Measurements from ENCODE around the gene TRIM54. TPM values are rescaled to one million over a fixed set of nuclear protein-coding genes. Genes with fewer than 3 reads are reported as not detected.

Gene TRIM54
- polyA plus RNA-seq, 1 donor from 2014 or later = not detected

DNA sequence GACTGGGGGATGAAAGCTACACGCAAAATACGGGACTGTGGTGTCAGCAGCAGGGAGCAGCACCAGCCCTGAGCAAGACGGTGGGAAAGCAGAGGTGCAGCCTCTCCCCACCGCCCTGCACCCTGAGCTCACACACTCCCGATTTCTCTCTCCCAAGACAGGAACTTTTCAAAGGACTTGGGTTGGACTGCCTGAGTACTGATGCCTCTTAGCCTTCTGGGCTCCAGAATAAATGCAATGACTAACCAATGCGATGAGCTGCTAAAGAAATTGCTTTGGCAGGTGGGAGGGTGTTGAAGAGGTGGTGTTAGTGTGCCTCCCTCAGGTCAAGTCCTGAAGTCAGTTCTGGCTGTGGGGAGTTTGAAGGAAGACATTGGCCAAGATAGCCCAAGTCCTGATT, 9.6 kb downstream of the TRIM54 start:
- H2AFZ ChIP-seq (ENCODE audit: low read depth, low read length) = no peak overlapping the region
- H3K9me3 ChIP-seq (ENCODE audit: low read length) = no peaks in the 10 kb centered on the region
- H3K36me3 ChIP-seq (ENCODE audit: insufficient read depth, low read length) = no peaks in the 10 kb centered on the region
- H3K9me2 ChIP-seq (ENCODE audit: insufficient read depth, low read length) = no peaks in the 10 kb centered on the region
- H3K79me2 ChIP-seq (replicated peaks; ENCODE audit: insufficient read depth, low read length) = no peaks in the 10 kb centered on the region
- H3K27me3 ChIP-seq (ENCODE audit: insufficient read depth, low read depth, low read length) = peaks cover 5% of the 10 kb centered on the region
- no peak overlapping the region for H3K4me3 ChIP-seq (ENCODE audit: low read length)
- TF ChIP-seq, protein P1, sequence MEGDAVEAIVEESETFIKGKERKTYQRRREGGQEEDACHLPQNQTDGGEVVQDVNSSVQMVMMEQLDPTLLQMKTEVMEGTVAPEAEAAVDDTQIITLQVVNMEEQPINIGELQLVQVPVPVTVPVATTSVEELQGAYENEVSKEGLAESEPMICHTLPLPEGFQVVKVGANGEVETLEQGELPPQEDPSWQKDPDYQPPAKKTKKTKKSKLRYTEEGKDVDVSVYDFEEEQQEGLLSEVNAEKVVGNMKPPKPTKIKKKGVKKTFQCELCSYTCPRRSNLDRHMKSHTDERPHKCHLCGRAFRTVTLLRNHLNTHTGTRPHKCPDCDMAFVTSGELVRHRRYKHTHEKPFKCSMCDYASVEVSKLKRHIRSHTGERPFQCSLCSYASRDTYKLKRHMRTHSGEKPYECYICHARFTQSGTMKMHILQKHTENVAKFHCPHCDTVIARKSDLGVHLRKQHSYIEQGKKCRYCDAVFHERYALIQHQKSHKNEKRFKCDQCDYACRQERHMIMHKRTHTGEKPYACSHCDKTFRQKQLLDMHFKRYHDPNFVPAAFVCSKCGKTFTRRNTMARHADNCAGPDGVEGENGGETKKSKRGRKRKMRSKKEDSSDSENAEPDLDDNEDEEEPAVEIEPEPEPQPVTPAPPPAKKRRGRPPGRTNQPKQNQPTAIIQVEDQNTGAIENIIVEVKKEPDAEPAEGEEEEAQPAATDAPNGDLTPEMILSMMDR (IDR thresholded peaks at IDR 0.05; ENCODE audit: poor library complexity, severe bottlenecking) = no peak
- TF ChIP-seq SMC3 (conservative IDR thresholded peaks at IDR 0.05; ENCODE audit: poor library complexity) (no peak), MXI1 (conservative IDR thresholded peaks at IDR 0.05; ENCODE audit: poor library complexity, severe bottlenecking) (no peak), EP300 (conservative IDR thresholded peaks at IDR 0.05; ENCODE audit: poor library complexity, severe bottlenecking) (no peak), TAF1 (IDR thresholded peaks at IDR 0.05; ENCODE audit: low read depth) (no peak), POLR2AphosphoS5 (IDR thresholded peaks at IDR 0.05) (no peak)
- TF ChIP-seq, protein P2, sequence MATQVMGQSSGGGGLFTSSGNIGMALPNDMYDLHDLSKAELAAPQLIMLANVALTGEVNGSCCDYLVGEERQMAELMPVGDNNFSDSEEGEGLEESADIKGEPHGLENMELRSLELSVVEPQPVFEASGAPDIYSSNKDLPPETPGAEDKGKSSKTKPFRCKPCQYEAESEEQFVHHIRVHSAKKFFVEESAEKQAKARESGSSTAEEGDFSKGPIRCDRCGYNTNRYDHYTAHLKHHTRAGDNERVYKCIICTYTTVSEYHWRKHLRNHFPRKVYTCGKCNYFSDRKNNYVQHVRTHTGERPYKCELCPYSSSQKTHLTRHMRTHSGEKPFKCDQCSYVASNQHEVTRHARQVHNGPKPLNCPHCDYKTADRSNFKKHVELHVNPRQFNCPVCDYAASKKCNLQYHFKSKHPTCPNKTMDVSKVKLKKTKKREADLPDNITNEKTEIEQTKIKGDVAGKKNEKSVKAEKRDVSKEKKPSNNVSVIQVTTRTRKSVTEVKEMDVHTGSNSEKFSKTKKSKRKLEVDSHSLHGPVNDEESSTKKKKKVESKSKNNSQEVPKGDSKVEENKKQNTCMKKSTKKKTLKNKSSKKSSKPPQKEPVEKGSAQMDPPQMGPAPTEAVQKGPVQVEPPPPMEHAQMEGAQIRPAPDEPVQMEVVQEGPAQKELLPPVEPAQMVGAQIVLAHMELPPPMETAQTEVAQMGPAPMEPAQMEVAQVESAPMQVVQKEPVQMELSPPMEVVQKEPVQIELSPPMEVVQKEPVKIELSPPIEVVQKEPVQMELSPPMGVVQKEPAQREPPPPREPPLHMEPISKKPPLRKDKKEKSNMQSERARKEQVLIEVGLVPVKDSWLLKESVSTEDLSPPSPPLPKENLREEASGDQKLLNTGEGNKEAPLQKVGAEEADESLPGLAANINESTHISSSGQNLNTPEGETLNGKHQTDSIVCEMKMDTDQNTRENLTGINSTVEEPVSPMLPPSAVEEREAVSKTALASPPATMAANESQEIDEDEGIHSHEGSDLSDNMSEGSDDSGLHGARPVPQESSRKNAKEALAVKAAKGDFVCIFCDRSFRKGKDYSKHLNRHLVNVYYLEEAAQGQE (IDR thresholded peaks at IDR 0.05; ENCODE audit: borderline replicate concordance) = no peak
- H3K9ac ChIP-seq (ENCODE audit: low read length) = no peak overlapping the region
- no peaks in the 10 kb centered on the region for H3F3A ChIP-seq (ENCODE audit: insufficient read depth, low read length, poor library complexity, severe bottlenecking)
- H3K4me2 ChIP-seq (ENCODE audit: low read length) = no peak overlapping the region
- no peak overlapping the region for H3K27ac ChIP-seq (ENCODE audit: low read length)
- H4K20me1 ChIP-seq (ENCODE audit: insufficient read depth) = no peaks in the 10 kb centered on the region

DNA sequence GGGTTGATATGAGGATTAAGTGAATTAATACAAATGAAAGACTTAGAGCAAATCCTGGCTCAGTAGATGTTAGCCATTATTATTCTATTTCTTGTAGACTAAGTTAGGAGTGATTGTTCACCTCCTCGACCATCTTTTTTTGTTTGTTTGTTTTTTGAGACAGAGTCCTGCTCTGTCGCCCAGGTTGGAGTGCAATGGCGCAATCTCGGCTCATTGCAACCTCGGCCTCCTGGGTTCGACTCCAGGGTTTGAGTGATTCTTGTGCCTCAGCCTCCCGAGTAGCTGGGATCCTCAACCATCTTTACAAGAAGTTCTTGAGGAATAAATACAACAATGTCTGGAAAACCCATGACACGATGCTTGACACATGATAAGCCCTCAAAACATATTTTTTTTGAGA, 12.7 kb downstream of the TRIM54 start:
- Histone ChIP-seq H3K79me2 (replicated peaks; ENCODE audit: insufficient read depth, low read length) (no peaks in the 10 kb centered on the region), H3K36me3 (ENCODE audit: insufficient read depth, low read length) (no peaks in the 10 kb centered on the region), H3F3A (ENCODE audit: insufficient read depth, low read length, poor library complexity, severe bottlenecking) (no peaks in the 10 kb centered on the region), H3K9me2 (ENCODE audit: insufficient read depth, low read length) (no peaks in the 10 kb centered on the region), H3K27me3 (ENCODE audit: insufficient read depth, low read depth, low read length) (peaks cover 5% of the 10 kb centered on the region), H4K20me1 (ENCODE audit: insufficient read depth) (no peaks in the 10 kb centered on the region), H3K9me3 (ENCODE audit: low read length) (no peaks in the 10 kb centered on the region), H3K27ac (ENCODE audit: low read length) (no peak overlapping the region), H2AFZ (ENCODE audit: low read depth, low read length) (no peak overlapping the region), H3K9ac (ENCODE audit: low read length) (no peak overlapping the region), H3K4me2 (ENCODE audit: low read length) (no peak overlapping the region), H3K4me3 (ENCODE audit: low read length) (no peak overlapping the region)
- no peak for TF ChIP-seq POLR2AphosphoS5 (IDR thresholded peaks at IDR 0.05)

DNA sequence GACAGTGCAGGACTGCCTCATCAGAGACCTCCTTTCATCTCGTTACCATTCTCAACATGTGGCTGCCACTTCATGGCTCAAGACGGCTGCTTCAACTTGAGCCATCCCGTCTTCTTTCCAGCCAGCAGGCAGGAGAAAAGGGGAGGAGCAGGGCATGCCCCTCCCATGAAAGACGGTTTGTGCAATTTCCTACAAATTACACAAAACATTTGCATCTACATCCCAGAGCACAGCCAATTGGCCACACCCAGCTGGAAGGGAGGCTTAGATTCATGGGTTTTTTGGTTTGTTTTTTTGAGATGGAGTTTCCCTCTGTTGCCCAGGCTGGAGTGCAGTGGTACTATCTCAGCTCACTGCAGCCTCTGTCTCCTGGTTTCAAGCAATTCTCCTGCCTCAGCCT, 14.3 kb downstream of the TRIM54 start:
- Histone ChIP-seq H4K20me1 (ENCODE audit: insufficient read depth) (no peaks in the 10 kb centered on the region), H3K4me3 (ENCODE audit: low read length) (no peak overlapping the region)
- TF ChIP-seq, protein P2 (IDR thresholded peaks at IDR 0.05; ENCODE audit: borderline replicate concordance) = no peak
- no peak for TF ChIP-seq POLR2AphosphoS5 (IDR thresholded peaks at IDR 0.05)

More for the DNA sequence above, 14.3 kb downstream of the TRIM54 start:
- no peaks in the 10 kb centered on the region for H3K9me3 ChIP-seq (ENCODE audit: low read length)
- no peaks in the 10 kb centered on the region for H3K9me2 ChIP-seq (ENCODE audit: insufficient read depth, low read length)
- H3K27ac ChIP-seq (ENCODE audit: low read length) = no peak overlapping the region
- no peaks in the 10 kb centered on the region for H3F3A ChIP-seq (ENCODE audit: insufficient read depth, low read length, poor library complexity, severe bottlenecking)
- H3K27me3 ChIP-seq (ENCODE audit: insufficient read depth, low read depth, low read length) = peaks cover 4% of the 10 kb centered on the region
- no peak overlapping the region for H3K9ac ChIP-seq (ENCODE audit: low read length)
- no peak overlapping the region for H2AFZ ChIP-seq (ENCODE audit: low read depth, low read length)
- no peaks in the 10 kb centered on the region for H3K79me2 ChIP-seq (replicated peaks; ENCODE audit: insufficient read depth, low read length)
- H3K36me3 ChIP-seq (ENCODE audit: insufficient read depth, low read length) = no peaks in the 10 kb centered on the region
- no peak overlapping the region for H3K4me2 ChIP-seq (ENCODE audit: low read length)

Data from neural cell (in vitro differentiated cells).